ENCODE data around the gene SLC26A9.
"Not testable (repeated sequence)": the region's sequence is repeated elsewhere in the genome, so short reads cannot be mapped to it uniquely, and the experiment has no call there.

The SLC26A9 gene

DNA sequence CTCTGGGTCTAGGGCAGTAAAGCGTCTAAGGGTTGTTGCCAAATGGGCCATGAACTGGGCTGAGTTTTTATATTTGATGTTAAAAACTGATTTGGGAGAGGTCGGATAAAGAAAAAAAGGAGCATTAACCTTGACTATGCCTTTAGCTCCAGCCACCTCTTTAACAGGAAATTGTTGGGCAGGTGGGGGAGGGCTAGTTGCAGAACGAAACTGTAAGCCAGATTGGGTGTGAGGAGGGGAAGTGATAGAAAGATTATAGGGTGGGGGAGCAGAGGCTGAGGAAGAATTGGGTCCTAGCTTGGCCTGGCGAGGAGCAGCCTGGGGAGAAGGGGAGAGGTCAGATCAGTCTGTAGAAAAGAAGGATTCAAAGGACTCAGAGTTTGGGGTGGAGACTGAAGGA is 54.2 kb downstream of the SLC26A9 start:
- not testable (repeated sequence) for DNase-seq

DNA sequence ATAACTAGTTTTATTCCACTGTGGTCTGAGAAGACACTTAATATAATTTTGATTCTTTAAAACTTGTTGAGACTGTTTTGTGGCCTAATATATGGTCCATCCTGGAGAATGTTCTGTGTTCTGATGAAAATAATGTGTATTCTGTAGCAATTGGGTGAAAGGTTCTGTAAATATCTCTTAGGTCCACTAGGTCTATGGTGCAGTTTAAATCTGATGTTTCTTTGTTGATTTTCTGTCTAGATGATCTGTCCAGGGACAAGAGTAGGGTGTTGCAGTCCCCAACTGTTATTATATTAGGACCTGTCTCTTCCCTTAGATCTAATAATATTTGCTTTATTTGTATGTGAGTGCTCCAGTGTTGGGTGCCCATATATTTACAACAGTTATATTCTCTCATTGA is 59.5 kb downstream of the SLC26A9 start:
- DNase-seq: no peak

DNA sequence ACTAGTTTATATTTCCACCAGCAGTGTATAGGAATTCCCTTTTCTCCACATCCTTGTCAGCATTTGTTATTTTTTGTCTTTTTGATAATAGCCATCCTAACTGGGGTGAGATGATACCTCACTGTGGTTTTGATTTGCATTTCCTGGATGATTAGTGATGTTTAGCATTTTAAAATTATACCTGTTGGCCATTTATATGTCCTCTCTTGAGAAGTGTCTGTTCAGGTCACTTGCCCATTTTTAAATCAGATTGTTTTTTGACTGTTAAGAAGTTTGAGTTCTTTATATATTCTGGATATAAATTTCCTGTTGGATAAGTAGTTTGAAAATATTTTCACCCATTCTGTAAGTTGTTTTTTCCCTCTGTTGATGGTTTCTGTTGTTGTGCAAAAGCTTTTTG is 62.3 kb downstream of the SLC26A9 start:
- no peak for DNase-seq

DNA sequence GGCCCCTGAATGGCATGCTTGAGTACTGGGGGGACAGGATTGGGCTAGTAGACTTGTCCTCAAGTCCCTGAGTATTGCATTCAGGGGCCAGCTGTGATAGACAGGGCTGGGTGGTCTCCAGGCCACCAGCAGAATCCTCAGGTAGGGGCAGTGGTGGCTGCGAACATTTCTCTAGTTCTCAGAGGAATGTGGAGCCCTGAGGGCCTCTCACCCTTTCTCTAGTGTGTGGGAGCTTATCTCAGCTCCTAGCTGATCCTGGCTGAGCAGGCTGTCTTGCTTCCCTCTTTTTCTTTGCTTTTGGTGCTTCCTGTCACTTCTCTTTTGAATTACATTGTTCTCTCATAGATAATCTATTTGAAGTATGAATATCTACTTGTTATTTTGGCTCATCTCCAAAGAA is 63.3 kb downstream of the SLC26A9 start:
- no peak for DNase-seq

DNA sequence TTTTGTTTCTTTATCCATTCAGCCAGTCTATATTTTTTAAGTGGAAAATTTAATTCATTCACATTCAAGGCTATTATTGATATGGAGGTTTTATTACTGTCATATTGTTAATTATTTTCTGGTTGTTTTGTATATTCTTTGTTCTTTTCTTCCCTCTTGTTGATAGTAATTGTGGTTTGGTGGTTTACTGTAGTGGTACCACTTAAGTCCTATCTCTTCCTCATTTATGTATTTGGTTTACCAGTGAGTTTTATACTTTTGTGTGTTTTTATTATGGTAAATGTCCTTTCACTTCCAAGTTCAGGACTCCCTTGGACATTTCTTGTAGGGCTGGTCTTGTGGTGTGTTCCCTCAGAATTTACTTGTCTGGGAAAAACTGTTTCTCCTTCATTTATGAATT is 65.2 kb downstream of the SLC26A9 start:
- no peak for DNase-seq

DNA sequence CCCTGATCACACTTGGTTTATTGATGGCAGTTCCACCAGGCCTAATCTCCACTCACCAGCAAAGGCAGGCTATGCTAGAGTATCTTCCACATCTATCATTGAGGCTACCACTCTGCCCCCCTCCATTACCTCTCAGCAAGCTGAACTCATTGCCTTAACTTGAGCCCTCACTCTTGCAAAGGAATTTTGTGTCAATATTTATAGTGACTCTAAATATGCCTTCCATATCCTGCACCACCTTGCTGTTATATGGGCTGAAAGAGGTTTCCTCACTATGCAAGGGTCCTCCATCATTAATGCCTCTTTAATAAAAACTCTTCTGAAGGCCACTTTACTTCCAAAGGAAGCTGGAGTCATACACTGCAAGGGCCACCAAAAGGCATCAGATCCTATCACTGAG is 70.1 kb downstream of the SLC26A9 start:
- DNase-seq: not testable (repeated sequence)

DNA sequence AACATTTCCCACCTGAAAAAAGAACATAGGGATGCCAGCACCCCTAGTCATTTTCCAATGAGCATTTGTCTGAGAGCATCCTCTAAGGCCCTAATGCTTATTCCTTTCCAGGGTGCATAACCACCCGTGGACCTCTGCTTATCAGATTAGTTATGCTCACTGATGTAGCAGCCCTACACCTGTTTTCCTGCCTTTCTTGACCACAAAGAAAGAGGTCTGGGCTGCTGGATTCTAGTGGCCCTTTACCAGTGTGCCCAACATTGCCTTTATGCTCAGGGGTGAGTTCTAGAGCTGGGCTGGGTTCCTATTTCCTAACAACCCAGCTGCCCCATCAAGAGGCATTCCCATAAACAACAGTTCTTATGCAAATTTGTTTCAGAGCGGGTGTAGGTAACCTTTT is 73.0 kb downstream of the SLC26A9 start:
- DNase-seq: no peak

Data from NCI-H146 (cell line).